ENCODE results near the gene PAXX. TPM values are rescaled to one million over a fixed set of nuclear protein-coding genes. Genes with fewer than 3 reads are reported as not detected.

Gene PAXX
- total RNA-seq, 1 donor from 2014 or later, result 45.1 TPM

GRCh38 chr9:136944519-136945332 is 47.5 kb upstream of the PAXX start, which contains the start of the genes C8G and FBXW5:
TSS of gene C8G (plus strand) at chr9:136945243. CDS start at chr9:136945321, 78 bp downstream.
TSS of gene FBXW5 (minus strand) at chr9:136944738. CDS start at chr9:136944083, 655 bp downstream.
- ATAC-seq, result peak; percentile 87 to 93

GRCh38 chr9:136945333-136946227 is 46.6 kb upstream of the PAXX start:
- Histone ChIP-seq H3K27me3 (ENCODE audit: low read depth) (no peaks in the 10 kb centered on the region), H3K27ac (no peak overlapping the region), H3K36me3 (peaks cover 26% of the 10 kb centered on the region), H3K9me3 (no peaks in the 10 kb centered on the region), H3K4me1 (peaks cover 45% of the 10 kb centered on the region), H3K4me3 (no peak overlapping the region)
- ATAC-seq (no peak), DNase-seq (peak; percentile 55)
- intact Hi-C loops (cut with DNase I), result no loop called here
- no peak for TF ChIP-seq CTCF (IDR thresholded peaks at IDR 0.05)

More at GRCh38 chr9:136944519-136945332, 47.5 kb upstream of the PAXX start, which contains the start of the genes C8G and FBXW5:
- Histone ChIP-seq H3K27ac (peak within 1 kb of the TSS; percentile 87), H3K4me3 (peak within 1 kb of the TSS; percentile 98), H3K9me3 (no peaks in the 10 kb centered on the region), H3K27me3 (ENCODE audit: low read depth) (no peaks in the 10 kb centered on the region), H3K4me1 (peaks cover 40% of the 10 kb centered on the region), H3K36me3 (peaks cover 35% of the 10 kb centered on the region)
- DNase-seq, result peak; percentile 97
- intact Hi-C loops (cut with DNase I), result no loop called here
- TF ChIP-seq CTCF (IDR thresholded peaks at IDR 0.05), result peak; percentile 96

GRCh38 chr9:136946228-136947027 is 45.8 kb upstream of the PAXX start:
- H3K4me1 ChIP-seq, result peaks cover 47% of the 10 kb centered on the region
- no peak overlapping the region for H3K4me3 ChIP-seq
- H3K27me3 ChIP-seq (ENCODE audit: low read depth), result no peaks in the 10 kb centered on the region
- H3K27ac ChIP-seq, result no peak overlapping the region
- H3K36me3 ChIP-seq, result peaks cover 18% of the 10 kb centered on the region
- intact Hi-C loops (cut with DNase I), result no loop called here
- no peak for TF ChIP-seq CTCF (IDR thresholded peaks at IDR 0.05)
- H3K9me3 ChIP-seq, result no peaks in the 10 kb centered on the region
- DNase-seq (no peak), ATAC-seq (no peak)

GRCh38 chr9:136947028-136947891 is 45.0 kb upstream of the PAXX start:
- intact Hi-C loops (cut with DNase I), result no loop called here
- no peak for DNase-seq

More at GRCh38 chr9:136947028-136947891, 45.0 kb upstream of the PAXX start:
- Histone ChIP-seq H3K27me3 (ENCODE audit: low read depth) (no peaks in the 10 kb centered on the region), H3K4me3 (no peak overlapping the region), H3K27ac (peak overlapping the region; percentile 2), H3K9me3 (no peaks in the 10 kb centered on the region), H3K36me3 (peaks cover 9% of the 10 kb centered on the region), H3K4me1 (peaks cover 47% of the 10 kb centered on the region)
- no peak for ATAC-seq
- no peak for TF ChIP-seq CTCF (IDR thresholded peaks at IDR 0.05)

All from lower lobe of right lung (tissue), 2 donors.